Memory B cell (primary cell): ENCODE measurements around the gene OPCML.

Experiments used
- ATAC-seq: fragments of 150-1000 bp; cut with Tn5 transposase; 2 replicates; pipeline ENCODE4 v1.10.0; 2021; ENCODE audit warnings: low read depth, mild to moderate bottlenecking, moderate library complexity
- DNase-seq, 2 donors: peaks; one replicate each; pipeline ENCODE4 v3.0.0; 2022; ENCODE audit warnings: low spot score in 2 of 2
- H3K27ac Mint-ChIP-seq: one replicate; pipeline ENCODE4 v1.8.0; 2022; ENCODE audit warnings: mild to moderate bottlenecking, moderate library complexity, mixed read lengths
- H3K27me3 Mint-ChIP-seq: one replicate; pipeline ENCODE4 v1.8.0; 2022; ENCODE audit warnings: mixed read lengths
- H3K36me3 Mint-ChIP-seq: one replicate; pipeline ENCODE4 v1.8.0; 2022; ENCODE audit warnings: mild to moderate bottlenecking, mixed read lengths
- H3K4me1 Mint-ChIP-seq: one replicate; pipeline ENCODE4 v1.8.0; 2022; ENCODE audit warnings: mixed read lengths
- H3K4me3 Mint-ChIP-seq: one replicate; pipeline ENCODE4 v1.8.0; 2022; ENCODE audit warnings: mild to moderate bottlenecking, moderate library complexity, mixed read lengths
- H3K9me3 Mint-ChIP-seq: one replicate; pipeline ENCODE4 v1.8.0; 2022; ENCODE audit warnings: mixed read lengths

Gene OPCML

GRCh38 chr11:133014337-133014736 lies 518.0 kb downstream of the OPCML start:
- DNase-seq: no peak
- no peaks in the 10 kb centered on the region for H3K27me3 Mint-ChIP-seq
- no peak overlapping the region for H3K27ac Mint-ChIP-seq
- no peaks in the 10 kb centered on the region for H3K36me3 Mint-ChIP-seq
- ATAC-seq: no peak
- H3K4me3 Mint-ChIP-seq: no peak overlapping the region
- H3K4me1 Mint-ChIP-seq: no peaks in the 10 kb centered on the region
- H3K9me3 Mint-ChIP-seq: peaks cover 3% of the 10 kb centered on the region

GRCh38 chr11:133012803-133013202 lies 519.5 kb downstream of the OPCML start:
- Mint-ChIP-seq H3K4me3 (no peak overlapping the region), H3K9me3 (peaks cover 3% of the 10 kb centered on the region), H3K4me1 (no peaks in the 10 kb centered on the region), H3K36me3 (no peaks in the 10 kb centered on the region), H3K27me3 (no peaks in the 10 kb centered on the region), H3K27ac (no peak overlapping the region)
- no peak for DNase-seq
- ATAC-seq: no peak

DNA sequence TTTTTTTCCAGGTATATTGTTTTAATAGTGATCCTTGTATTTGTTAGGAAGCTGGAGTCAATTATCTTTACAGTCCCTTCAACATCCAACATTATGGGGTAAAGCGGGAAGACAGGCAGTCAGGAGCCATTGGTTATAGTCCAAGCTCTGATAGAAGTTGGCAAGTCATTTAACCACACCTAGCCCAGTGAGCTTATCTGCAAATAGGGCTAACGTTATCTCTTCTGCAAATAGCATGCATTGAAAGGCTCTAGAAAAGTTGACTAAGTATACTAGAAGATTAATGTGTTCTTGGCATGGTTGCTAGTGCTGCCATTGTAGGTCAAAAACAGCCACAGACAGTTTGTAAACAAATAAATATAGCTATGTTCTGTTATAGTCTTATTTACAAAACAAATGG lies 520.7 kb downstream of the OPCML start:
- Mint-ChIP-seq H3K27ac (no peak overlapping the region), H3K36me3 (no peaks in the 10 kb centered on the region), H3K4me1 (no peaks in the 10 kb centered on the region), H3K9me3 (peaks cover 3% of the 10 kb centered on the region), H3K4me3 (no peak overlapping the region), H3K27me3 (no peaks in the 10 kb centered on the region)
- DNase-seq: no peak
- ATAC-seq: no peak

- H3K27ac Mint-ChIP-seq: no peak overlapping the region
- ATAC-seq (no peak), DNase-seq (no peak)
- H3K4me3 Mint-ChIP-seq: no peak overlapping the region
- no peaks in the 10 kb centered on the region for H3K27me3 Mint-ChIP-seq
- no peaks in the 10 kb centered on the region for H3K4me1 Mint-ChIP-seq
- no peaks in the 10 kb centered on the region for H3K36me3 Mint-ChIP-seq
- peaks cover 2% of the 10 kb centered on the region for H3K9me3 Mint-ChIP-seq
Measured at GRCh38 chr11:133007027-133007584, 525.2 kb downstream of the OPCML start.

- ATAC-seq: no peak
- no peaks in the 10 kb centered on the region for H3K27me3 Mint-ChIP-seq
- H3K36me3 Mint-ChIP-seq: no peaks in the 10 kb centered on the region
- no peak overlapping the region for H3K27ac Mint-ChIP-seq
- H3K4me1 Mint-ChIP-seq: no peaks in the 10 kb centered on the region
- peaks cover 2% of the 10 kb centered on the region for H3K9me3 Mint-ChIP-seq
- no peak overlapping the region for H3K4me3 Mint-ChIP-seq
- DNase-seq: no peak
Measured at GRCh38 chr11:133004369-133004768, 527.9 kb downstream of the OPCML start.

DNA sequence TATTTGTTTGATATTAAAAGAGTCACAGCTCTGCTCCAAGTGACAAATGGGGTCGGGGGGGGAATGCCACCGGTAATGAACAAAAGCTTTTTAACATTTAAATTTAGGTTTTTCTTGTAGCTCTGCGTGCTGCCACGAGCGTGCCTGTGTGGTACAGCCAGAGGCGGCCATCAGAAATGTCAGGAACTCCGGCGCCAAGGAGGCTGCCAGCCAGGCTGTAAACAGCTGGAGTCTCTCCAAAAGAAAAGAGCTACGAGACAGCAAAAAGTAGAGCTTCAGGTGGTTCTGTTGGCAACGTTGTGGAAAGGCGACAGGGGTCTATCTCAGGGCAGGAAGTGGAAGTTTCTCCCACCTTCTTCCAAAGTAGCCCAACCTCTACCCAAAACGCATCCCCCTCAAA lies 532.8 kb downstream of the OPCML start:
- H3K27ac Mint-ChIP-seq: no peak overlapping the region
- no peak for ATAC-seq
- H3K36me3 Mint-ChIP-seq: no peaks in the 10 kb centered on the region
- H3K9me3 Mint-ChIP-seq: peaks cover 2% of the 10 kb centered on the region
- no peaks in the 10 kb centered on the region for H3K4me1 Mint-ChIP-seq
- no peak overlapping the region for H3K4me3 Mint-ChIP-seq
- DNase-seq: no peak
- H3K27me3 Mint-ChIP-seq: no peaks in the 10 kb centered on the region

- no peak overlapping the region for H3K4me3 Mint-ChIP-seq
- peaks cover 2% of the 10 kb centered on the region for H3K9me3 Mint-ChIP-seq
- H3K27me3 Mint-ChIP-seq: no peaks in the 10 kb centered on the region
- ATAC-seq: no peak
- no peaks in the 10 kb centered on the region for H3K36me3 Mint-ChIP-seq
- no peak for DNase-seq
- H3K27ac Mint-ChIP-seq: no peak overlapping the region
- H3K4me1 Mint-ChIP-seq: no peaks in the 10 kb centered on the region
Measured at GRCh38 chr11:132999031-132999430, 533.3 kb downstream of the OPCML start.

DNA sequence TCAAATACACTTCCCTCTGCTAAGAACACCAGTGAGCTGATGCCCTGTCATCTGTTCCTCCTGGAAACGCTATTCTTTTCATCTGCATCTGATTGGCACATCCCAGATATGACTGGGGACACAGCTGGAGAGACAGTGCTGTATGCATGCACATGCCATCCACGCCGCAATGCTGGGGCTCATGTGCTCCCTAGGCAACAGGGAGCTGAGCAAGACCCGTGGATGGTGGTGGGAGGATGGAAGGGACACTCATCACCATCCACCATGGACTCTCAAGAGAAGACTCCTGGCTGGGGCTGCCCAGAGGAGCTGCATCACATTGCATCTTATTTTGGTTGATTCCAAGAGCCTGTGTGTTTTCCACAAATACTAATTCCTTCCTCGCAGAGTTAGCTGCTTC lies 534.9 kb downstream of the OPCML start:
- Mint-ChIP-seq H3K36me3 (no peaks in the 10 kb centered on the region), H3K9me3 (peaks cover under 1% of the 10 kb centered on the region), H3K4me1 (no peaks in the 10 kb centered on the region), H3K27me3 (no peaks in the 10 kb centered on the region), H3K4me3 (no peak overlapping the region), H3K27ac (no peak overlapping the region)
- DNase-seq: no peak
- ATAC-seq: no peak

DNA sequence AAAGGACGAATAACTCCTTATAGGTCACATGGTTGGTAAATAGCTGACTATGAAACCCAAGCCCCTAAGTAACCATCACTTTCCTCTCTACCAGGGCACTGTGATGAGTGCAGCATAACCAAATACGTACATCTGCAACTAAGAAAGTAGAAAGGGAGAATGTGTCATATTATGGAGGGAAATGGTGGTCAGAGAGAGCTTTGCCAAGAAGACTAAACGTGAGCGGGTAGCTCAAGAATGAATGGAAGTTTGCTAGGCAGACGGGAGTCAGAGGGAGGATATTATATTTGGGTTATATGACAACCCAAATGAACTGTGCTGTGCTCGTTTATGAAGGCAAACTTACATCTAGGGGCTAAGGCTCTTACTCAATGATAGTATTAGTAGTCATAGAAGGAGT lies 537.3 kb downstream of the OPCML start:
- ATAC-seq (no peak), DNase-seq (no peak)
- Mint-ChIP-seq H3K4me1 (no peaks in the 10 kb centered on the region), H3K27ac (no peak overlapping the region), H3K4me3 (no peak overlapping the region), H3K9me3 (peaks cover 2% of the 10 kb centered on the region), H3K36me3 (no peaks in the 10 kb centered on the region), H3K27me3 (no peaks in the 10 kb centered on the region)

- H3K27me3 Mint-ChIP-seq: no peaks in the 10 kb centered on the region
Measured at GRCh38 chr11:132993991-132994502, 538.3 kb downstream of the OPCML start.

DNA sequence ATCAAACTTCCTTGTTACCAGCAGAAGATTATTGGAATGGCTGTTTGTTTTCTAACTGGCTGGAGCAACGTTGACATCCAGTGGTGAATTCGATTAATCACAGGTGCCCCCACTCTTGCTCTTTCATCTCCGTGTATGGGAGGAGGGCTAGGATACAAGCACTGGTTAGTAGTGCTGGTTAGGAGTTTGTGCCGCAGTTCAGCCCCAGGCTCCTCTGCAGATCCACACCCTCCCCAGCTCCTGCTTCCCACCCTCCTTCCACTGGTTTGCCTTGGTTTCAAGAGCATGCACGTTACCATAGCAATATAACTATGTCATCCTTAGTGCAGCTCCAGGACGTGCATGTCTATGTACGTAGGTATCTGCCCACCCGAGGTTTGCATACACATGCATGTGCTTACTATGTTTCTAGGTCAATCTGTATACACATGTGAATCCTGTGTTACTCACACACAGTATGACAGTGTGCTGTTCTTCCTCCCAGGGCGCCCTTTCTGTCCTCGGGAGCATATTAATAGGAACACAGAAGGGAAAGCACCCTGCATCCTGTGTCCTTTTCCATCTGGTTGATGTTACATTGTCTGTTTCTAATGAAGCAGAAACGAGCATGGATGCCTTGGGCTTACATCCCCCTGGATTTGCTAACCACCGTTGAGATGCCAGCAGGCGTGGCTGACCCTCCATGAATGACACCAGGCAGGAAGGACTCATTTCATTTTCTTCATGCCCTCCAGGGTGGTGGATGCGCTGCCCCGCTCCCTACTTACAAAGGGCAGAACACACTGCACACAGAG lies 539.3 kb downstream of the OPCML start:
- Mint-ChIP-seq H3K36me3 (no peaks in the 10 kb centered on the region), H3K27ac (no peak overlapping the region), H3K4me1 (no peaks in the 10 kb centered on the region), H3K9me3 (peaks cover 4% of the 10 kb centered on the region), H3K27me3 (no peaks in the 10 kb centered on the region), H3K4me3 (no peak overlapping the region)
- DNase-seq (no peak), ATAC-seq (no peak)

More at GRCh38 chr11:132993991-132994502, 538.3 kb downstream of the OPCML start:
- H3K4me1 Mint-ChIP-seq: no peaks in the 10 kb centered on the region
- no peak for ATAC-seq
- no peak overlapping the region for H3K4me3 Mint-ChIP-seq
- no peak overlapping the region for H3K27ac Mint-ChIP-seq
- no peaks in the 10 kb centered on the region for H3K36me3 Mint-ChIP-seq
- peaks cover 4% of the 10 kb centered on the region for H3K9me3 Mint-ChIP-seq
- DNase-seq: no peak

DNA sequence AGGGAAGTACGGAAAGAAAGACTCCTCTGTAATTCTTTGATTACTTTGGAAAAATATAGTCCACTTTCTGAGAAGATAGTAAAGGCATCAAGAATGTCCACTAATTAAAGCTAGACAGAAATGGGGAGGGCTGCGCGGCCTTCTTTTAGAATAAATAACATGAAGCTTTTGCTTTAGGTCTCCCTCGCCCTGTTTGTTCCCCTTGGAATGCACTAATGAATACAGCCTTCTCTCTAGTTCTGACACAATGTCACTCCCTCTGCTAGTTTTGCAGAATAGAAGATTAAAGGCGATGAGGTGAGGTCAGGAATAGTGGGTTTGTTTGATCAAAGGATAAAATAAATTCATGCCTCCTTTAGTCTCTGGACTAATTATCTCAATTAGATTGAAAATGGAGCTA lies 543.9 kb downstream of the OPCML start:
- Mint-ChIP-seq H3K36me3 (no peaks in the 10 kb centered on the region), H3K4me3 (no peak overlapping the region), H3K27ac (no peak overlapping the region), H3K9me3 (peaks cover 6% of the 10 kb centered on the region), H3K4me1 (no peaks in the 10 kb centered on the region), H3K27me3 (no peaks in the 10 kb centered on the region)
- ATAC-seq (no peak), DNase-seq (no peak)

GRCh38 chr11:132987936-132988335 lies 544.4 kb downstream of the OPCML start:
- no peak for ATAC-seq
- no peaks in the 10 kb centered on the region for H3K36me3 Mint-ChIP-seq

GRCh38 chr11:132983641-132983978 lies 548.7 kb downstream of the OPCML start:
- no peak for DNase-seq
- no peak for ATAC-seq
- Mint-ChIP-seq H3K36me3 (no peaks in the 10 kb centered on the region), H3K27ac (no peak overlapping the region), H3K4me1 (no peaks in the 10 kb centered on the region), H3K9me3 (peaks cover 4% of the 10 kb centered on the region), H3K27me3 (no peaks in the 10 kb centered on the region), H3K4me3 (no peak overlapping the region)

More at GRCh38 chr11:132987936-132988335, 544.4 kb downstream of the OPCML start:
- Mint-ChIP-seq H3K4me1 (no peaks in the 10 kb centered on the region), H3K4me3 (no peak overlapping the region), H3K9me3 (peaks cover 6% of the 10 kb centered on the region), H3K27ac (no peak overlapping the region), H3K27me3 (no peaks in the 10 kb centered on the region)
- DNase-seq: no peak
